ENCODE measurements around the gene RALGPS1. TPM values are rescaled to one million over a fixed set of nuclear protein-coding genes. Genes with fewer than 3 reads are reported as not detected.

Gene RALGPS1
- polyA plus RNA-seq, 3 donors = 0.60 to 4.6 (median 1.3) TPM

DNA sequence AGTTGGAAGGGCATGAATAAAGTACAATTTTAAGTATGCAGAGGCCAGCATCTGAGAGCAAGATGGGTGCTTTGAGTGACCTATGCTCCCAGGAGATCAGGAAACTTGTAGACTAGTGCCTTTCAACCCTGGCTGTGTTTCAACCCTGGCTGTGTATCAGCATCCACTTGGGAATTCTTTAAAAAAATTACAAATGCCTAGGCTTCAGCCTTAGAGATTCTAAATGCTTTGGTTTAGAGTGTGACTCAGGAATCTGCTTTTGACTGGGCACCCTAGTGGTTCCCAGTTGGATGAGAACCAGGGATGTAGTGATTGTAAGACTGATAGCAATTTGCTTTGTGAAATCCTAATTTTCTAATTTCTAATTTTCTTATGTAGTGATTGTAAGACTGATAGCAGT is 65.6 kb downstream of the RALGPS1 start:
- Mint-ChIP-seq H3K27ac (no peak overlapping the region), H3K36me3 (peaks cover 5 to 18% of the 10 kb centered on the region in 2 donors), H3K9me3 (peaks cover 6 to 18% (median 14%) of the 10 kb centered on the region in 7 donors), H3K4me1 (peaks cover 9% of the 10 kb centered on the region), H3K27me3 (ENCODE audit: low read depth in 3 of 3) (peaks cover 77 to 92% (median 78%) of the 10 kb centered on the region in 3 donors), H3K4me3 (peak overlapping the region in 1 of 2 donors; percentile 77)
- Histone ChIP-seq H2AFZ (ENCODE audit: insufficient read depth, low read depth, low read length, poor library complexity, severe bottlenecking) (no peak overlapping the region), H3K36me3 (replicated peaks in 1 of 2; ENCODE audit: control insufficient read depth in 1 of 2, insufficient read depth in 2 of 2, low read length in 2 of 2) (no peaks in the 10 kb centered on the region), H3K4me2 (replicated peaks; ENCODE audit: extremely low read depth, low read length, poor library complexity, severe bottlenecking) (no peak overlapping the region), H3K79me2 (ENCODE audit: insufficient read depth, low read length) (no peaks in the 10 kb centered on the region), H3K4me3 (replicated peaks in 1 of 3; ENCODE audit: low read depth in 2 of 3, low read length in 3 of 3) (no peak overlapping the region), H4K20me1 (ENCODE audit: insufficient read depth, low read length) (no peaks in the 10 kb centered on the region), H3K27ac (ENCODE audit: low read depth in 1 of 2, low read length in 2 of 2) (no peak overlapping the region), H3K27me3 (ENCODE audit: control insufficient read depth in 2 of 2, insufficient read depth in 2 of 2, low read length in 2 of 2) (peaks cover 83 to 89% of the 10 kb centered on the region in 2 donors), H3K9ac (ENCODE audit: insufficient read depth, low read length, poor library complexity, severe bottlenecking) (no peak overlapping the region), H3K9me3 (replicated peaks in 1 of 2; ENCODE audit: control insufficient read depth in 1 of 2, insufficient read depth in 1 of 2, low read length in 2 of 2) (peaks cover 8 to 13% of the 10 kb centered on the region in 2 donors), H3K4me1 (ENCODE audit: control insufficient read depth in 1 of 2, insufficient read depth in 2 of 2, low read length in 2 of 2) (peaks cover 0 to 6% of the 10 kb centered on the region in 2 donors)
- TF ChIP-seq, protein P1, sequence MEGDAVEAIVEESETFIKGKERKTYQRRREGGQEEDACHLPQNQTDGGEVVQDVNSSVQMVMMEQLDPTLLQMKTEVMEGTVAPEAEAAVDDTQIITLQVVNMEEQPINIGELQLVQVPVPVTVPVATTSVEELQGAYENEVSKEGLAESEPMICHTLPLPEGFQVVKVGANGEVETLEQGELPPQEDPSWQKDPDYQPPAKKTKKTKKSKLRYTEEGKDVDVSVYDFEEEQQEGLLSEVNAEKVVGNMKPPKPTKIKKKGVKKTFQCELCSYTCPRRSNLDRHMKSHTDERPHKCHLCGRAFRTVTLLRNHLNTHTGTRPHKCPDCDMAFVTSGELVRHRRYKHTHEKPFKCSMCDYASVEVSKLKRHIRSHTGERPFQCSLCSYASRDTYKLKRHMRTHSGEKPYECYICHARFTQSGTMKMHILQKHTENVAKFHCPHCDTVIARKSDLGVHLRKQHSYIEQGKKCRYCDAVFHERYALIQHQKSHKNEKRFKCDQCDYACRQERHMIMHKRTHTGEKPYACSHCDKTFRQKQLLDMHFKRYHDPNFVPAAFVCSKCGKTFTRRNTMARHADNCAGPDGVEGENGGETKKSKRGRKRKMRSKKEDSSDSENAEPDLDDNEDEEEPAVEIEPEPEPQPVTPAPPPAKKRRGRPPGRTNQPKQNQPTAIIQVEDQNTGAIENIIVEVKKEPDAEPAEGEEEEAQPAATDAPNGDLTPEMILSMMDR (IDR thresholded peaks at IDR 0.05) = no peak
- DNase-seq = no peak
- intact Hi-C loops (cut with micrococcal nuclease) = no loop called here

DNA sequence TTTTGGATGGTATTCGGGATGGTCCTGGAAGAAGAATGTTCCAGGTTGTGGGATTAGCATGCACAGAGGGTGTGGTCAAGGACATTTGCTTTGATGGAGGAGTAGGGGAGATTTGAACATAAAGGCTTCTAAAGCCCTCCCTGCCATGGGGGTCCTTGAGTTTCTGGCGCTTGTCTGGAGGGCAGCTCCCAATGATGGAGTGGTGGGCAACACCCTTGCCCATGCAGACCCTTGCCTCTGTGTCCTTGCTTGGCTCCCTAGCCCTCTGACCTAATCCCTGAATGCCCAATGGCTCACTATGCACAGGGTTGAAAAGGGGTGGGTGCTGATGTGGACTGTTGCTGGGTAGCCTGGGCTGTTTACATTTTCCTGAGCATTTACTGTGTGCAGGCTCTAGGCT is 66.6 kb downstream of the RALGPS1 start:
- Mint-ChIP-seq H3K27ac (no peak overlapping the region), H3K27me3 (ENCODE audit: low read depth in 3 of 3) (peaks cover 74 to 89% (median 75%) of the 10 kb centered on the region in 3 donors), H3K4me1 (peaks cover 16% of the 10 kb centered on the region), H3K4me3 (peak overlapping the region in 1 of 2 donors; percentile 54), H3K36me3 (peaks cover 5 to 16% of the 10 kb centered on the region in 2 donors), H3K9me3 (peaks cover 6 to 18% (median 14%) of the 10 kb centered on the region in 7 donors)
- H2AFZ ChIP-seq (ENCODE audit: insufficient read depth, low read depth, low read length, poor library complexity, severe bottlenecking) = no peak overlapping the region
- H3K27ac ChIP-seq (ENCODE audit: low read depth in 1 of 2, low read length in 2 of 2) = no peak overlapping the region
- H3K4me3 ChIP-seq (replicated peaks in 1 of 3; ENCODE audit: low read depth in 2 of 3, low read length in 3 of 3) = no peak overlapping the region
- H3K9me3 ChIP-seq (replicated peaks in 1 of 2; ENCODE audit: control insufficient read depth in 1 of 2, insufficient read depth in 1 of 2, low read length in 2 of 2) = peaks cover 8 to 13% of the 10 kb centered on the region in 2 donors
- WGBS (ENCODE audit: insufficient coverage) = 100% methylated on average over 2 of the region's 2 CpGs
- H3K79me2 ChIP-seq (ENCODE audit: insufficient read depth, low read length) = no peaks in the 10 kb centered on the region
- H4K20me1 ChIP-seq (ENCODE audit: insufficient read depth, low read length) = peaks cover under 1% of the 10 kb centered on the region
- no peak overlapping the region for H3K4me2 ChIP-seq (replicated peaks; ENCODE audit: extremely low read depth, low read length, poor library complexity, severe bottlenecking)
- DNase-seq = no peak
- H3K27me3 ChIP-seq (ENCODE audit: control insufficient read depth in 2 of 2, insufficient read depth in 2 of 2, low read length in 2 of 2) = peaks cover 75 to 82% of the 10 kb centered on the region in 2 donors
- intact Hi-C loops (cut with micrococcal nuclease) = no loop called here
- H3K4me1 ChIP-seq (ENCODE audit: control insufficient read depth in 1 of 2, insufficient read depth in 2 of 2, low read length in 2 of 2) = peaks cover 8 to 14% of the 10 kb centered on the region in 2 donors
- TF ChIP-seq, protein P1 (IDR thresholded peaks at IDR 0.05) = no peak
- no peak overlapping the region for H3K9ac ChIP-seq (ENCODE audit: insufficient read depth, low read length, poor library complexity, severe bottlenecking)
- H3K36me3 ChIP-seq (replicated peaks in 1 of 2; ENCODE audit: control insufficient read depth in 1 of 2, insufficient read depth in 2 of 2, low read length in 2 of 2) = no peaks in the 10 kb centered on the region

All from CD14-positive monocyte (primary cell).